Keratinocyte (primary cell): ENCODE data around the gene CD8A. TPM values are rescaled to one million over a fixed set of nuclear protein-coding genes. Genes with fewer than 3 reads are reported as not detected.

Source experiments
- DNase-seq: peaks from one replicate; pipeline ENCODE4 v3.0.0-alpha.2; 2011; ENCODE audit warnings: low read depth, missing footprints, low spot score
- FAIRE-seq: peaks from 2 replicates; lab custom pipeline; 2011; peaks lifted over from hg19 to GRCh38; lab: Jason Lieb, UNC
- H2AFZ ChIP-seq: 2 replicates; pipeline ENCODE4 v1.6.0; 2012; ENCODE audit warnings: low read length, control low read depth, inconsistent platforms; ENCODE audit not compliant: control insufficient read depth
- H3K27ac ChIP-seq: 2 replicates; pipeline ENCODE4 v1.5.1; 2011; ENCODE audit warnings: low read length; ENCODE audit not compliant: control insufficient read depth, insufficient read depth
- H3K27me3 ChIP-seq: 3 replicates; pipeline ENCODE4 v1.6.0; 2011; ENCODE audit warnings: low read length; ENCODE audit not compliant: control insufficient read depth, insufficient read depth; ENCODE audit errors: extremely low read depth
- H3K36me3 ChIP-seq, 2 experiments: 2 replicates in 1 of 2; 3 replicates in 1 of 2; pipeline ENCODE4 v1.5.1; 2011; ENCODE audit warnings: low read length in 2 of 2, mild to moderate bottlenecking in 1 of 2; ENCODE audit not compliant: control insufficient read depth in 2 of 2, insufficient read depth in 2 of 2; ENCODE audit errors: extremely low read depth in 1 of 2
- H3K4me1 ChIP-seq: 3 replicates; pipeline ENCODE4 v1.5.1; 2011; ENCODE audit warnings: low read length; ENCODE audit not compliant: control insufficient read depth, insufficient read depth; ENCODE audit errors: extremely low read depth
- H3K4me2 ChIP-seq: 3 replicates; pipeline ENCODE4 v1.6.0; 2011; ENCODE audit warnings: low read depth, low read length; ENCODE audit not compliant: control insufficient read depth, insufficient read depth; ENCODE audit errors: extremely low read depth
- H3K4me3 ChIP-seq, 3 experiments: fragments of 200-600 bp in 1 of 3; sonication (generic) in 1 of 3; 2 replicates in 2 of 3; 3 replicates in 1 of 3; pipeline ENCODE4 v1.5.1; 2011 to 2016; ENCODE audit warnings: low read length in 3 of 3, mild to moderate bottlenecking in 3 of 3, control low read depth in 2 of 3, inconsistent platforms in 1 of 3, low read depth in 1 of 3, mixed read lengths in 1 of 3, mixed run types in 1 of 3, moderate library complexity in 1 of 3; ENCODE audit not compliant: control insufficient read depth in 2 of 3, insufficient read depth in 2 of 3; ENCODE audit errors: extremely low read depth in 1 of 3
- H3K79me2 ChIP-seq: 2 replicates; pipeline ENCODE4 v1.6.0; 2012; ENCODE audit warnings: low read length; ENCODE audit not compliant: control insufficient read depth, insufficient read depth
- H3K9ac ChIP-seq: 3 replicates; pipeline ENCODE4 v1.6.0; 2011; ENCODE audit warnings: low read length; ENCODE audit not compliant: control insufficient read depth, insufficient read depth; ENCODE audit errors: extremely low read depth
- H3K9me1 ChIP-seq: 3 replicates; pipeline ENCODE4 v1.6.0; 2011; ENCODE audit warnings: low read length; ENCODE audit not compliant: control insufficient read depth, insufficient read depth; ENCODE audit errors: extremely low read depth
- H3K9me3 ChIP-seq: 2 replicates; pipeline ENCODE4 v1.5.1; 2012; ENCODE audit warnings: low read depth, low read length; ENCODE audit not compliant: control insufficient read depth
- H4K20me1 ChIP-seq: 3 replicates; pipeline ENCODE4 v1.6.0; 2011; ENCODE audit warnings: low read length; ENCODE audit not compliant: control insufficient read depth, insufficient read depth; ENCODE audit errors: extremely low read depth
- EZH2 ChIP-seq: IDR thresholded peaks from one replicate; pipeline ENCODE4 v1.6.1; 2012; ENCODE audit warnings: inconsistent platforms, mild to moderate bottlenecking, low read length, moderate library complexity
- dilution Hi-C: fragments of 300-500 bp; cut with MboI; formaldehyde crosslinking; loops from one replicate; pipeline ENCODE4 v1.7.0; 2020; ENCODE audit warnings: low sequenced_read_pairs; ENCODE audit not compliant: extremely low pct_ligation_motif_present
- polyA plus RNA-seq, 5 experiments: library from polyadenylated mRNA; depleted of rRNA in 3 of 5; stranded (reverse) in 3 of 5; stranded (forward) in 1 of 5; unstranded in 1 of 5; fragments of >200 nt; gene quantifications; 1 replicate in 1 of 5; 2 replicates in 3 of 5; 3 replicates in 1 of 5; pipeline versions ENCODE4 v1.2.1 to v1.2.3, GENCODE V29; 2011 to 2012; ENCODE audit warnings: missing spikeins in 2 of 5, low read depth in 1 of 5, low replicate concordance in 1 of 5
- TF ChIP-seq, protein P1 (sequence below), 3 experiments: IDR thresholded peaks in 1 of 3; conservative IDR thresholded peaks in 1 of 3; optimal IDR thresholded peaks in 1 of 3; 2 replicates in 2 of 3; 3 replicates in 1 of 3; pipeline versions ENCODE3 to v1.5.1; 2011; ENCODE audit warnings: low read length in 3 of 3, mild to moderate bottlenecking in 3 of 3, moderate library complexity in 2 of 3, control low read depth in 1 of 3, inconsistent platforms in 1 of 3; ENCODE audit not compliant: insufficient read depth in 2 of 3; ENCODE audit errors: extremely low read depth in 1 of 3

Gene CD8A
- polyA plus RNA-seq, 1 donor (not counting 4 experiments of a cell fraction or from before 2014, with no cell fraction given) = 0.10 TPM

DNA sequence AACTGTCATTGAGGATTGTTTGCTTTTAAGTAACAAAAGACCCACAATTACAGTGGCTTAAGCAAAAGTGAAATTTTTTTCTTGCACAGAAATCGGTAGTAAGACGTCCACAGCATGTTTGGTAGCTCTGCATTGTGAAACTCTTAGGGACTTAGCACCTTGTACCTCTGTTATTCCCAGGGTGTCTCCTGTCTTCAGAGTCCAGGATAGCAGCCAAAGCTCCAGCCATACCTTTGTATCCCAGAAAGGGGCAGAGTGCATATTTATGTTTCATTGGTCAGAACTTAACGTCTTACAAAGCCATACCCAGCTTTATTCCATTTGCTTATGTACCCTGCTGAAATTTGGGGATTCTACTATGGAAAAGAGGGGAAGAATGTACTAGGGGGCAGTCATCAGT is 37.8 kb downstream of the CD8A start:
- dilution Hi-C loops = no loop called here
- H3K27ac ChIP-seq = no peak overlapping the region
- no peak for FAIRE-seq
- no peaks in the 10 kb centered on the region for H3K9me1 ChIP-seq
- no peak overlapping the region for H2AFZ ChIP-seq
- no peaks in the 10 kb centered on the region for H3K27me3 ChIP-seq
- H3K36me3 ChIP-seq = peaks cover 3 to 7% of the 10 kb centered on the region in 2 experiments
- no peaks in the 10 kb centered on the region for H4K20me1 ChIP-seq
- TF ChIP-seq, protein P1, sequence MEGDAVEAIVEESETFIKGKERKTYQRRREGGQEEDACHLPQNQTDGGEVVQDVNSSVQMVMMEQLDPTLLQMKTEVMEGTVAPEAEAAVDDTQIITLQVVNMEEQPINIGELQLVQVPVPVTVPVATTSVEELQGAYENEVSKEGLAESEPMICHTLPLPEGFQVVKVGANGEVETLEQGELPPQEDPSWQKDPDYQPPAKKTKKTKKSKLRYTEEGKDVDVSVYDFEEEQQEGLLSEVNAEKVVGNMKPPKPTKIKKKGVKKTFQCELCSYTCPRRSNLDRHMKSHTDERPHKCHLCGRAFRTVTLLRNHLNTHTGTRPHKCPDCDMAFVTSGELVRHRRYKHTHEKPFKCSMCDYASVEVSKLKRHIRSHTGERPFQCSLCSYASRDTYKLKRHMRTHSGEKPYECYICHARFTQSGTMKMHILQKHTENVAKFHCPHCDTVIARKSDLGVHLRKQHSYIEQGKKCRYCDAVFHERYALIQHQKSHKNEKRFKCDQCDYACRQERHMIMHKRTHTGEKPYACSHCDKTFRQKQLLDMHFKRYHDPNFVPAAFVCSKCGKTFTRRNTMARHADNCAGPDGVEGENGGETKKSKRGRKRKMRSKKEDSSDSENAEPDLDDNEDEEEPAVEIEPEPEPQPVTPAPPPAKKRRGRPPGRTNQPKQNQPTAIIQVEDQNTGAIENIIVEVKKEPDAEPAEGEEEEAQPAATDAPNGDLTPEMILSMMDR (optimal IDR thresholded peaks at IDR 0.05 in 1 of 3, IDR thresholded peaks at IDR 0.05 in 1 of 3, conservative IDR thresholded peaks at IDR 0.05 in 1 of 3; ENCODE audit: extremely low read depth in 1 of 3, insufficient read depth in 2 of 3, low read length in 3 of 3) = no peak
- TF ChIP-seq EZH2 = no peak
- peaks cover 2% of the 10 kb centered on the region for H3K9me3 ChIP-seq
- H3K4me3 ChIP-seq = no peak overlapping the region
- no peak for DNase-seq
- peaks cover 5% of the 10 kb centered on the region for H3K4me1 ChIP-seq
- no peak overlapping the region for H3K4me2 ChIP-seq
- no peak overlapping the region for H3K9ac ChIP-seq
- H3K79me2 ChIP-seq = peaks cover 23% of the 10 kb centered on the region

DNA sequence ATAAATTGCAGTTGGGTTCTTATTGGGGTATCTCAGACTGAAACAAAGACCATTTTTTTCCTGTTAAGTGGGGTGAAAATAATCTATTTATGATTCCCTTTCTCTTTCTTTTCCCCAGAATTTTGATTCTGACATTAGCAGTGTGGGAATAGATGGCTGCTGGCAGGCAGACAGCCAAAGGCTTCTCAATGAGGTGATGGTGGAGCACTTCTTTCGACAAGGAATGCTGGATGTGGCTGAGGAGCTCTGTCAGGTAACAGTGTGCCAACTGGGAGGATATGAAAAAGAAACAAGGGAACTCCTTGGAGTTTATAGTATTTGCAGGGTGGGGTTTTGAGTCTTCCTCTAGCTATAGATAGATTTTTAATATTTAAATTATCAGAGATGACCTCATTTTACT is 38.9 kb downstream of the CD8A start:
- Histone ChIP-seq H3K4me2 (no peak overlapping the region), H3K27me3 (no peaks in the 10 kb centered on the region), H3K36me3 (peaks cover 3 to 7% of the 10 kb centered on the region in 2 experiments), H3K9ac (no peak overlapping the region), H3K4me3 (no peak overlapping the region), H2AFZ (no peak overlapping the region), H3K27ac (no peak overlapping the region), H4K20me1 (no peaks in the 10 kb centered on the region), H3K79me2 (peaks cover 23% of the 10 kb centered on the region), H3K9me3 (peaks cover 2% of the 10 kb centered on the region), H3K9me1 (no peaks in the 10 kb centered on the region), H3K4me1 (peaks cover 9% of the 10 kb centered on the region)
- TF ChIP-seq EZH2 = no peak
- TF ChIP-seq, protein P1 (optimal IDR thresholded peaks at IDR 0.05 in 1 of 3, IDR thresholded peaks at IDR 0.05 in 1 of 3, conservative IDR thresholded peaks at IDR 0.05 in 1 of 3; ENCODE audit: extremely low read depth in 1 of 3, insufficient read depth in 2 of 3, low read length in 3 of 3) = no peak
- dilution Hi-C loops = no loop called here
- FAIRE-seq (no peak), DNase-seq (no peak)
